HCT116 (cell line): ENCODE measurements around the gene AMOTL1. TPM values are rescaled to one million over a fixed set of nuclear protein-coding genes. Genes with fewer than 3 reads are reported as not detected.

Experiments used
- ATAC-seq: fragments of 200-7000 bp; cut with Tn5 transposase; 2 replicates; pipeline ENCODE4 v1.9.1; 2020; ENCODE audit warnings: mild to moderate bottlenecking, moderate library complexity
- BruUV-seq: library from RNA; stranded (reverse); fragments of 400-500 nt; replicated peaks from 2 replicates; lab custom pipeline; 2021; lab: Mats Ljungman, UMichigan
- CTCF ChIA-PET: fragments of 300-600 bp; sonication (Branson Sonifier 250); formaldehyde crosslinking; loops from one replicate; lab custom pipeline; 2021; ENCODE audit warnings: antibody characterized with exemption; lab: Charles Lee
- POLR2A ChIA-PET: fragments of 300-600, 350-600 bp; sonication (Branson Sonifier 250); formaldehyde crosslinking; loops from one replicate; lab custom pipeline; 2021; ENCODE audit warnings: antibody characterized with exemption; lab: Charles Lee
- RAD21 ChIA-PET, 2 experiments: fragments of 300-600 bp; sonication (Branson Sonifier 250); formaldehyde crosslinking; loops; one replicate each; lab custom pipeline; 2023; ENCODE audit warnings: low total read pairs in 2 of 2; ENCODE audit not compliant: uncharacterized antibody in 2 of 2, unreplicated experiment in 2 of 2, low non-redundant PET in 1 of 2; lab: Charles Lee
- DNase-seq: peaks from one replicate; pipeline ENCODE4 v3.0.0-alpha.2; 2010; ENCODE audit warnings: low read depth, low spot score
- H2AFZ ChIP-seq: fragments of 200-600 bp; shearing (Covaris generic), sonication (generic); 2 replicates; pipeline ENCODE4 v1.6.1; 2017; ENCODE audit warnings: low read depth, mixed run types, mixed read lengths, antibody characterized with exemption, low read length; ENCODE audit not compliant: poor library complexity, severe bottlenecking
- H3K27ac ChIP-seq: 2 replicates; pipeline ENCODE4 v1.5.1; 2012; ENCODE audit warnings: low read depth, low read length
- H3K27me3 ChIP-seq: fragments of 200-600 bp; sonication (generic); 2 replicates; pipeline ENCODE4 v1.6.1; 2016; ENCODE audit warnings: mixed run types, low read length, mixed read lengths; ENCODE audit not compliant: insufficient read depth
- H3K36me3 ChIP-seq, 2 experiments: fragments of 200-500 bp in 1 of 2; fragments of 200-600 bp in 1 of 2; sonication (Bioruptor generic) in 1 of 2; sonication (generic) in 1 of 2; 2 replicates each; pipeline versions ENCODE4 v1.5.1 to v1.6.1; 2014 to 2016; ENCODE audit warnings: low read length in 2 of 2, inconsistent platforms in 1 of 2, mixed read lengths in 1 of 2, mixed run types in 1 of 2; ENCODE audit not compliant: insufficient read depth in 2 of 2, control insufficient read depth in 1 of 2
- H3K4me1 ChIP-seq, 2 experiments: fragments of 200-600 bp in 1 of 2; sonication (generic) in 1 of 2; 2 replicates each; pipeline versions ENCODE4 v1.5.1 to v1.6.1; 2012 to 2017; ENCODE audit warnings: low read length in 2 of 2, inconsistent platforms in 1 of 2, mild to moderate bottlenecking in 1 of 2, mixed read lengths in 1 of 2, mixed run types in 1 of 2, moderate library complexity in 1 of 2; ENCODE audit not compliant: insufficient read depth in 2 of 2, control insufficient read depth in 1 of 2
- H3K4me2 ChIP-seq: fragments of 200-600 bp; sonication (generic); 2 replicates; pipeline ENCODE4 v1.6.1; 2017; ENCODE audit warnings: mixed run types, low read length, mixed read lengths
- H3K4me3 ChIP-seq, 2 experiments: fragments of 200-600 bp in 1 of 2; sonication (generic) in 1 of 2; replicated peaks in 1 of 2; 2 replicates each; pipeline ENCODE4 v1.5.1; 2011 to 2016; ENCODE audit warnings: low read length in 2 of 2, control low read depth in 1 of 2, low read depth in 1 of 2, mild to moderate bottlenecking in 1 of 2, mixed read lengths in 1 of 2, mixed run types in 1 of 2
- H3K79me2 ChIP-seq: fragments of 200-600 bp; sonication (generic); 2 replicates; pipeline ENCODE4 v1.6.1; 2017; ENCODE audit warnings: mild to moderate bottlenecking, mixed run types, low read length, moderate library complexity, mixed read lengths; ENCODE audit not compliant: insufficient read depth
- H3K9ac ChIP-seq: fragments of 200-600 bp; sonication (generic); 2 replicates; pipeline ENCODE4 v1.6.1; 2016; ENCODE audit warnings: low read length, mixed read lengths
- H3K9me2 ChIP-seq: fragments of 200-600 bp; sonication (generic), shearing (Covaris generic); 2 replicates; pipeline ENCODE4 v1.6.1; 2017; ENCODE audit warnings: mixed run types, mild to moderate bottlenecking, moderate library complexity; ENCODE audit not compliant: insufficient read depth
- H3K9me3 ChIP-seq, 2 experiments: fragments of 200-500 bp in 1 of 2; fragments of 200-600 bp in 1 of 2; sonication (Bioruptor generic) in 1 of 2; sonication (generic) in 1 of 2; 2 replicates each; pipeline ENCODE4 v1.6.1; 2014 to 2017; ENCODE audit warnings: low read length in 2 of 2, mixed read lengths in 2 of 2, inconsistent platforms in 1 of 2, low read depth in 1 of 2, mild to moderate bottlenecking in 1 of 2, mixed run types in 1 of 2, moderate library complexity in 1 of 2; ENCODE audit not compliant: control insufficient read depth in 1 of 2, insufficient read depth in 1 of 2
- H4K20me1 ChIP-seq: fragments of 200-600 bp; sonication (generic), shearing (Covaris generic); 2 replicates; pipeline ENCODE4 v1.6.1; 2017; ENCODE audit warnings: mixed run types, mild to moderate bottlenecking, moderate library complexity; ENCODE audit not compliant: insufficient read depth
- EGR1 ChIP-seq: IDR thresholded peaks from 2 replicates; pipeline ENCODE4 v1.6.1; 2012; ENCODE audit warnings: low read depth
- EZH2phosphoT487 ChIP-seq: fragments of 200-600 bp; IDR thresholded peaks from 2 replicates; pipeline ENCODE4 v1.6.1; 2018; ENCODE audit warnings: antibody characterized with exemption, borderline replicate concordance
- POLR2AphosphoS5 ChIP-seq: IDR thresholded peaks from 2 replicates; pipeline ENCODE4 v1.6.1; 2011; ENCODE audit warnings: mild to moderate bottlenecking, low read depth, low read length, moderate library complexity
- RAD21 ChIP-seq: IDR thresholded peaks from 2 replicates; pipeline ENCODE4 v1.6.1; 2012; ENCODE audit warnings: low read depth, mild to moderate bottlenecking
- SP1 ChIP-seq: IDR thresholded peaks from 2 replicates; pipeline ENCODE4 v1.6.1; 2012; ENCODE audit warnings: low read depth
- ZFX ChIP-seq: fragments of 450-650 bp; IDR thresholded peaks from 2 replicates; pipeline ENCODE4 v1.6.1; 2017
- ZNF274 ChIP-seq: fragments of 200-500 bp; sonication (Bioruptor generic); IDR thresholded peaks from 2 replicates; pipeline ENCODE4 v1.6.1; 2014; ENCODE audit warnings: mild to moderate bottlenecking, low read depth, low read length, inconsistent platforms
- intact Hi-C: fragments of 100-400 bp; cut with micrococcal nuclease; formaldehyde crosslinking; loops from 2 replicates; pipeline ENCODE4 v1.10.0; 2022
- total RNA-seq: library from RNA; stranded (reverse); gene quantifications from one replicate; pipeline ENCODE4 v1.2.1, GENCODE V29; 2021; ENCODE audit not compliant: unreplicated experiment
- TF ChIP-seq, protein P1 (sequence below): IDR thresholded peaks from 2 replicates; pipeline ENCODE4 v1.6.1; 2012
- TF ChIP-seq, protein P2 (sequence below), 3 experiments: fragments of 200-600 bp in 1 of 3; sonication (generic) in 1 of 3; IDR thresholded peaks in 2 of 3; conservative IDR thresholded peaks in 1 of 3; 2 replicates each; pipeline ENCODE4 v1.5.1; 2012 to 2017; ENCODE audit warnings: low read depth in 2 of 3, low read length in 2 of 3, antibody characterized with exemption in 1 of 3, borderline replicate concordance in 1 of 3, control low read depth in 1 of 3, mild to moderate bottlenecking in 1 of 3, mixed read lengths in 1 of 3, mixed run types in 1 of 3, moderate library complexity in 1 of 3; ENCODE audit not compliant: insufficient read depth in 1 of 3
- TF ChIP-seq, protein P3 (sequence below): IDR thresholded peaks from 2 replicates; pipeline ENCODE4 v1.6.1; 2012

AMOTL1 gene
- total RNA-seq, 1 experiment from 2014 or later = 27.6 TPM

DNA sequence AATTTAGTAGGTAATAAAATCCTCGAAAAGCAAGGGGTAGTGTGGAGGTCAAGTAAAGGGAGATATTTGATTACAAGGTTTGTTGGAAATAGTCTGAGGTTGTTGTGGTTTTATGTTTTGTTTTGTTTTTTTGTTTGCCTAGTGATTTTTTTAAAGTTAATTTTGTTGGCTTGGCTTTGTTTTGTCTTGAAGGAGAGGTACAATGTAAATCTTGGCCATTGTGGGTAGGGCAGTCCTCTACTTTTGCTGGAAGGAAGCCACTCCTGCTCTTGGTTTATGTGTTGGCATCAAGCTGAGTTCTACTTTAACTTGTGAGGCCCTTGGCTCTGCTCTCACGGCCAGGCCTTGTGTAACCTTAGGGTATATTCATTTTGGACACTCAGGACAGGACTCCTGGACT is 3.2 kb downstream of the AMOTL1 start:
- H3K9me3 ChIP-seq = no peaks in the 10 kb centered on the region
- intact Hi-C loops = no loop called here
- BruUV-seq = no TSS peak
- no peaks in the 10 kb centered on the region for H3K9me2 ChIP-seq
- POLR2A ChIA-PET = no interaction called here
- peaks cover 14 to 50% of the 10 kb centered on the region in 2 experiments; a peak in 3 of 4 replicates for H3K4me1 ChIP-seq
- DNase-seq = no peak
- no peak overlapping the region for H3K4me3 ChIP-seq
- H3K4me2 ChIP-seq = no peak overlapping the region; the same call in 1 of the 2 replicates
- no peaks in the 10 kb centered on the region for H4K20me1 ChIP-seq
- H2AFZ ChIP-seq = no peak overlapping the region
- RAD21 ChIA-PET = no interaction called here
- no peak overlapping the region for H3K9ac ChIP-seq
- peaks cover 75% of the 10 kb centered on the region for H3K79me2 ChIP-seq
- H3K27ac ChIP-seq = no peak overlapping the region
- CTCF ChIA-PET = no interaction called here
- ATAC-seq = no peak
- H3K27me3 ChIP-seq = no peaks in the 10 kb centered on the region
- TF ChIP-seq EZH2phosphoT487 = no peak
- no peak for TF ChIP-seq RAD21
- TF ChIP-seq ZFX = no peak
- TF ChIP-seq ZNF274 = no peak
- TF ChIP-seq, protein P1, sequence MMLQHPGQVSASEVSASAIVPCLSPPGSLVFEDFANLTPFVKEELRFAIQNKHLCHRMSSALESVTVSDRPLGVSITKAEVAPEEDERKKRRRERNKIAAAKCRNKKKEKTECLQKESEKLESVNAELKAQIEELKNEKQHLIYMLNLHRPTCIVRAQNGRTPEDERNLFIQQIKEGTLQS = no peak
- TF ChIP-seq, protein P2, sequence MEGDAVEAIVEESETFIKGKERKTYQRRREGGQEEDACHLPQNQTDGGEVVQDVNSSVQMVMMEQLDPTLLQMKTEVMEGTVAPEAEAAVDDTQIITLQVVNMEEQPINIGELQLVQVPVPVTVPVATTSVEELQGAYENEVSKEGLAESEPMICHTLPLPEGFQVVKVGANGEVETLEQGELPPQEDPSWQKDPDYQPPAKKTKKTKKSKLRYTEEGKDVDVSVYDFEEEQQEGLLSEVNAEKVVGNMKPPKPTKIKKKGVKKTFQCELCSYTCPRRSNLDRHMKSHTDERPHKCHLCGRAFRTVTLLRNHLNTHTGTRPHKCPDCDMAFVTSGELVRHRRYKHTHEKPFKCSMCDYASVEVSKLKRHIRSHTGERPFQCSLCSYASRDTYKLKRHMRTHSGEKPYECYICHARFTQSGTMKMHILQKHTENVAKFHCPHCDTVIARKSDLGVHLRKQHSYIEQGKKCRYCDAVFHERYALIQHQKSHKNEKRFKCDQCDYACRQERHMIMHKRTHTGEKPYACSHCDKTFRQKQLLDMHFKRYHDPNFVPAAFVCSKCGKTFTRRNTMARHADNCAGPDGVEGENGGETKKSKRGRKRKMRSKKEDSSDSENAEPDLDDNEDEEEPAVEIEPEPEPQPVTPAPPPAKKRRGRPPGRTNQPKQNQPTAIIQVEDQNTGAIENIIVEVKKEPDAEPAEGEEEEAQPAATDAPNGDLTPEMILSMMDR (IDR thresholded peaks at IDR 0.05 in 2 of 3, conservative IDR thresholded peaks at IDR 0.05 in 1 of 3; ENCODE audit: borderline replicate concordance in 1 of 3, insufficient read depth in 1 of 3, low read depth in 2 of 3, low read length in 2 of 3) = no peak
- no peak for TF ChIP-seq EGR1
- TF ChIP-seq, protein P3, sequence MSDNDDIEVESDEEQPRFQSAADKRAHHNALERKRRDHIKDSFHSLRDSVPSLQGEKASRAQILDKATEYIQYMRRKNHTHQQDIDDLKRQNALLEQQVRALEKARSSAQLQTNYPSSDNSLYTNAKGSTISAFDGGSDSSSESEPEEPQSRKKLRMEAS = no peak
- no peak for TF ChIP-seq POLR2AphosphoS5
- no peak for TF ChIP-seq SP1
- no peaks in the 10 kb centered on the region for H3K36me3 ChIP-seq
